Mesendoderm (in vitro differentiated cells): Measurements from ENCODE around the gene RAB3D.
"Not testable (repeated sequence)": the region's sequence is repeated elsewhere in the genome, so short reads cannot be mapped to it uniquely, and the experiment has no call there.

ENCODE experiments used
- DNase-seq: peaks from one replicate; pipeline ENCODE4 v3.0.0; 2013
- H2AK5ac ChIP-seq: 2 replicates; pipeline ENCODE4 v1.6.1; 2013; ENCODE audit warnings: low read length, inconsistent platforms
- H2BK120ac ChIP-seq: 2 replicates; pipeline ENCODE4 v1.6.1; 2013; ENCODE audit warnings: low read depth, mild to moderate bottlenecking, low read length, moderate library complexity, mixed read lengths
- H2BK15ac ChIP-seq: replicated peaks from 2 replicates; pipeline ENCODE4 v1.6.1; 2013; ENCODE audit warnings: low read depth, mild to moderate bottlenecking, moderate library complexity
- H2BK5ac ChIP-seq: 2 replicates; pipeline ENCODE4 v1.6.1; 2013; ENCODE audit warnings: low read length, inconsistent platforms
- H3K18ac ChIP-seq: 2 replicates; pipeline ENCODE4 v1.6.1; 2013; ENCODE audit warnings: mild to moderate bottlenecking, low read length, mixed read lengths
- H3K23ac ChIP-seq: one replicate; pipeline ENCODE4 v1.6.1; 2013; ENCODE audit warnings: low read length
- H3K27ac ChIP-seq: 2 replicates; pipeline ENCODE4 v1.5.1; 2013; ENCODE audit warnings: low read depth, mild to moderate bottlenecking, inconsistent platforms, low read length, moderate library complexity
- H3K27me3 ChIP-seq: 2 replicates; pipeline ENCODE4 v1.6.1; 2013; ENCODE audit warnings: low read length, control low read depth, mild to moderate bottlenecking, inconsistent platforms; ENCODE audit not compliant: insufficient read depth, poor library complexity
- H3K36me3 ChIP-seq: 2 replicates; pipeline ENCODE4 v1.6.1; 2013; ENCODE audit warnings: low read length, inconsistent platforms; ENCODE audit not compliant: control insufficient read depth, insufficient read depth
- H3K4ac ChIP-seq: one replicate; pipeline ENCODE4 v1.6.1; 2013; ENCODE audit warnings: low read depth, mild to moderate bottlenecking, low read length, moderate library complexity
- H3K4me1 ChIP-seq: 2 replicates; pipeline ENCODE4 v1.6.1; 2013; ENCODE audit warnings: low read depth, low read length, inconsistent platforms; ENCODE audit not compliant: control insufficient read depth
- H3K4me2 ChIP-seq: 2 replicates; pipeline ENCODE4 v1.6.1; 2013; ENCODE audit warnings: low read length
- H3K4me3 ChIP-seq: 2 replicates; pipeline ENCODE4 v1.5.1; 2013; ENCODE audit warnings: mild to moderate bottlenecking, low read length
- H3K56ac ChIP-seq: one replicate; pipeline ENCODE4 v1.6.1; 2013; ENCODE audit warnings: low read length
- H3K79me1 ChIP-seq: 2 replicates; pipeline ENCODE4 v1.6.1; 2013; ENCODE audit warnings: low read length, inconsistent platforms
- H3K79me2 ChIP-seq: 2 replicates; pipeline ENCODE4 v1.6.1; 2013; ENCODE audit warnings: mild to moderate bottlenecking, low read length; ENCODE audit not compliant: control insufficient read depth, insufficient read depth
- H3K9ac ChIP-seq: 2 replicates; pipeline ENCODE4 v1.6.1; 2013; ENCODE audit warnings: low read length, inconsistent platforms
- H4K5ac ChIP-seq: one replicate; pipeline ENCODE4 v1.6.1; 2013; ENCODE audit warnings: low read length
- H4K8ac ChIP-seq: one replicate; pipeline ENCODE4 v1.6.1; 2013; ENCODE audit warnings: low read depth, mild to moderate bottlenecking, control low read depth, low read length, moderate library complexity
- WGBS: extraction: QIAGEN DNeasy Blood & Tissue Kit; methylation state at CpG from one replicate; pipeline ENCODE4 v1.1.7; 2013; ENCODE audit warnings: low lambda C conversion rate, missing lambda C conversion rate; ENCODE audit not compliant: insufficient coverage; ENCODE audit errors: extremely low coverage; 5-methylcytosine and 5-hydroxymethylcytosine counted together

The RAB3D gene

DNA sequence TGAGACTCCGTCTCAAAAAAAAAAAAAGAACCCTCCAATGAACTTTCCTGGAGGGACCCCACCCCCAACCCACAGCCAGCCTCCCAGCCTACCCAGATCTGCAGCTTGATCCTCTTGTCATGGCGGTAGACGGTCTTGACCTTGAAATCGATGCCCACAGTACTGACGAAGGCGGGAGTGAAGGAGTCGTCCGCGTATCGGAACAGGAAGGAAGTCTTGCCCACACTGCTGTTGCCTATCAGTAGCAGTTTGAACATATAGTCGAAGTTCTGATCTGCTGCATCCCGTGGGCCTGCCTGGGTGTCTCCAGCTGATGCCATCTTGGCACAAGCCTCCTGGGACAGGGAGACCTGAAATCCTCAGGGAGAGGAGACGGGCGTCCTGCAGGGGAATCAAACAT, 2.4 kb downstream of the RAB3D start:
- H3K4me2 ChIP-seq = no peak overlapping the region
- H2AK5ac ChIP-seq = no peak overlapping the region
- no peak overlapping the region for H2BK15ac ChIP-seq
- H3K79me1 ChIP-seq = no peaks in the 10 kb centered on the region
- no peak overlapping the region for H3K23ac ChIP-seq
- H3K9ac ChIP-seq = no peak overlapping the region
- H3K27me3 ChIP-seq = no peaks in the 10 kb centered on the region
- no peak overlapping the region for H3K4me3 ChIP-seq
- no peak overlapping the region for H3K27ac ChIP-seq
- no peak overlapping the region for H4K5ac ChIP-seq
- DNase-seq = no peak
- no peak overlapping the region for H2BK5ac ChIP-seq
- no CpG with 5 or more reads among the region's 14 CpGs for WGBS
- no peak overlapping the region for H4K8ac ChIP-seq
- H3K4me1 ChIP-seq = peaks cover 2% of the 10 kb centered on the region
- H3K36me3 ChIP-seq = no peaks in the 10 kb centered on the region
- H3K4ac ChIP-seq = no peak overlapping the region
- H3K79me2 ChIP-seq = no peaks in the 10 kb centered on the region
- no peak overlapping the region for H3K18ac ChIP-seq
- no peak overlapping the region for H3K56ac ChIP-seq
- no peak overlapping the region for H2BK120ac ChIP-seq

DNA sequence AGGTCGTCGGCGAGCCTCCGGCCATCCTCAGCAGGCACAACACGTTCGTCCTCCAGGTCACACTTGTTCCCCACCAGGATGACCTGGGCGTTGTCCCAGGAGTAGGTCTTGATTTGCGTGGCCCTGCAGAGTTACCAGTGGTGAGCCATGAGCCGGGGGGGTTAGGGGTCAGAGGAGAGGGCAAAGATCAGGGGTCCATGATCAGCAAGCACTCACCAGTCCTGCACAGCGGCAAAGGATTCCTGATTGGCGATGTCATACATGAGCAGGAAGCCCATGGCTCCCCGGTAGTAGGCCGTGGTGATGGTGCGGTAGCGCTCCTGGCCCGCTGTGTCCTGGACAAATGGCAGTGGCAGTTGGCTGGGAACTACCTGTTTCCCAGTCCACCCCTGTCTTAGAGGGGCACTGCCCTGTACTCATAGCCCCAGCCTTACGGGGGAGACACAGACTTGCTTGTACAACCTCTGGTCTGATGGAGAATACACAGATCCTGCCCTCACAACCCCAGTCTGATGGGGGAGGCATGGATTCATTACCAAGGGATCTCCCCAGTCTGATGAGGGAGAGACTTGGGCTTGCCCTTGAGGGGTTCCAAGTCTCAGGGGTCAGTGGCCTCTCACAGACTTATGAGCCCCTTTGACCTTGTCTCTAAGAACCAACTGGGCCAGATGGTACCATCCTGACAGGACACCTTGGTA, 3.9 kb downstream of the RAB3D start:
- Histone ChIP-seq H3K9ac (no peak overlapping the region), H3K27ac (no peak overlapping the region), H3K79me2 (no peaks in the 10 kb centered on the region), H2AK5ac (no peak overlapping the region), H2BK120ac (no peak overlapping the region), H2BK15ac (no peak overlapping the region), H3K18ac (no peak overlapping the region), H3K23ac (no peak overlapping the region), H3K4me1 (peaks cover 2% of the 10 kb centered on the region), H3K4ac (no peak overlapping the region), H2BK5ac (no peak overlapping the region), H3K36me3 (no peaks in the 10 kb centered on the region), H4K8ac (no peak overlapping the region), H3K4me2 (no peak overlapping the region), H3K4me3 (no peak overlapping the region), H3K56ac (no peak overlapping the region), H4K5ac (no peak overlapping the region), H3K27me3 (no peaks in the 10 kb centered on the region), H3K79me1 (no peaks in the 10 kb centered on the region)
- WGBS = no CpG with 5 or more reads among the region's 17 CpGs
- peak; percentile 40 for DNase-seq

DNA sequence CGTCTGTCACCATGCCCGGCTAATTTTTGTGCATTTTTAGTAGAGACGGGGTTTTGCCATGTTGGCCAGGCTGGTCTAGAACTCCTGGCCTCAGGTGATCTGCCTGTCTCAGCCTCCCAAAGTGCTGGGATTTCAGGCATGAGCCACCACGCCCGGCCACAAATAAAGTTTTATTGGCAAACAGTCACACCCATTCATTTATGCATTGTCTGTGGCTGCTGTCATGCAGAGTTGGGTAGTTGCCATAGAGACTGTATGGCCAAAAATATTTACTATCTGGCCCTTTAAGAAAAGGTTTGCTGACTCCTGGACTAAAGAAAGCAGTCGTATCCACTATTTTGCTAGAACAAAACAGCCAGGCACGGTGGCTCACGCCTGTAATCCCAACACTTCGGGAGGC, 5.6 kb downstream of the RAB3D start:
- H3K4me1 ChIP-seq, H2BK15ac ChIP-seq, H2AK5ac ChIP-seq, H3K4me3 ChIP-seq, H3K4ac ChIP-seq, H3K4me2 ChIP-seq, H4K5ac ChIP-seq, H3K56ac ChIP-seq, H3K79me2 ChIP-seq, H3K18ac ChIP-seq, H3K9ac ChIP-seq, H3K79me1 ChIP-seq, H3K27me3 ChIP-seq, H3K23ac ChIP-seq, H3K27ac ChIP-seq, H3K36me3 ChIP-seq, H2BK5ac ChIP-seq, H4K8ac ChIP-seq, H2BK120ac ChIP-seq: not testable (repeated sequence)
- no CpG with 5 or more reads among the region's 9 CpGs for WGBS
- DNase-seq = peak; percentile 65

DNA sequence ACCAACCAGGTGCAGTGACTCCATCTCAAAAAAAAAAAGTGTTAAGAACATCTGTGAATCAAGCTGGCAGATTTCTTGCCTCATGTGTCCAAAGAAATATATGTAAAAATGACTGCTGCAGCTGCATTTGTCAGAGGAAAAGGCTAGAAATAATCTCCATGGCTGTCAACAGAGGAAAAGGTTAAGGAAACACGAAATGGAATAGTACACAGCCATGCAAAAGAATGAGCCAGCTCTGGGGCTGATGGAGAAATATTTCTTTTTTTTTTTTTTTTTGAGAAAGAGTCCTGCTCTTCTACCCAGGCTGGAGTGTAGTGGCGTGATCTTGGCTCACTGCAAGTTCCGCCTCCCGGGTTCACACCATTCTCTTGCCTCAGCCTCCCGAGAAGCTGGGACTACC, 6.6 kb downstream of the RAB3D start:
- H3K9ac ChIP-seq = no peak overlapping the region
- no peaks in the 10 kb centered on the region for H3K36me3 ChIP-seq
- no peak overlapping the region for H3K4ac ChIP-seq
- WGBS = no CpG with 5 or more reads among the region's 5 CpGs
- no peak overlapping the region for H3K23ac ChIP-seq
- no peak overlapping the region for H4K8ac ChIP-seq
- no peak overlapping the region for H3K4me3 ChIP-seq
- no peak overlapping the region for H2BK5ac ChIP-seq
- no peaks in the 10 kb centered on the region for H3K79me1 ChIP-seq
- H3K4me1 ChIP-seq = no peaks in the 10 kb centered on the region
- no peak overlapping the region for H3K27ac ChIP-seq
- no peak overlapping the region for H2BK15ac ChIP-seq
- DNase-seq = no peak
- H2AK5ac ChIP-seq = no peak overlapping the region
- H3K56ac ChIP-seq = no peak overlapping the region
- no peaks in the 10 kb centered on the region for H3K79me2 ChIP-seq
- H3K27me3 ChIP-seq = no peaks in the 10 kb centered on the region
- no peak overlapping the region for H2BK120ac ChIP-seq
- no peak overlapping the region for H3K18ac ChIP-seq
- H4K5ac ChIP-seq = no peak overlapping the region
- no peak overlapping the region for H3K4me2 ChIP-seq

DNA sequence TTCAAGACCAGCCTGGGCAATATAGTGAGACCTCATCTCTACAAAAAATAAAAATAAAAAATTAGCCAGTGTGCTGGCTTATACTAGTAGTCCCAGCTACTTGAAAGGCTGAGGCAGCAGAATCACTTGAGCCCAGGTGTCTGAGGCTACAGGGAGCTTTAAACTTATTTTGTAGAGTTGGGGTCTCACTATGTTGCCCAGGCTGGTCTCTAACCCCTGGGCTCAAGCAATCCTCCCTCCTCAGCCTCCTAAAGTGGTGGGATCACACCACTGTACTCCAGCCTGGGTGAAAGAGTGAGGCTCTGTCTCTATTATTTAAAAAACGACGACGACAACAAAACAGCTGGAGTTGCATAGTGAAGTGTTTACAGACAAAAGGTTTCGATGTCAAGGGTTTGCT, 8.0 kb downstream of the RAB3D start:
- no CpG with 5 or more reads among the region's 4 CpGs for WGBS
- Histone ChIP-seq H3K79me2 (no peaks in the 10 kb centered on the region), H3K23ac (no peak overlapping the region), H3K56ac (no peak overlapping the region), H3K4me2 (no peak overlapping the region), H4K8ac (no peak overlapping the region), H2BK5ac (no peak overlapping the region), H3K9ac (no peak overlapping the region), H3K4me3 (no peak overlapping the region), H3K4me1 (no peaks in the 10 kb centered on the region), H2BK120ac (no peak overlapping the region), H3K36me3 (no peaks in the 10 kb centered on the region), H3K18ac (no peak overlapping the region), H3K4ac (no peak overlapping the region), H3K79me1 (no peaks in the 10 kb centered on the region), H2BK15ac (no peak overlapping the region), H3K27me3 (no peaks in the 10 kb centered on the region), H3K27ac (no peak overlapping the region), H4K5ac (no peak overlapping the region), H2AK5ac (no peak overlapping the region)
- no peak for DNase-seq

DNA sequence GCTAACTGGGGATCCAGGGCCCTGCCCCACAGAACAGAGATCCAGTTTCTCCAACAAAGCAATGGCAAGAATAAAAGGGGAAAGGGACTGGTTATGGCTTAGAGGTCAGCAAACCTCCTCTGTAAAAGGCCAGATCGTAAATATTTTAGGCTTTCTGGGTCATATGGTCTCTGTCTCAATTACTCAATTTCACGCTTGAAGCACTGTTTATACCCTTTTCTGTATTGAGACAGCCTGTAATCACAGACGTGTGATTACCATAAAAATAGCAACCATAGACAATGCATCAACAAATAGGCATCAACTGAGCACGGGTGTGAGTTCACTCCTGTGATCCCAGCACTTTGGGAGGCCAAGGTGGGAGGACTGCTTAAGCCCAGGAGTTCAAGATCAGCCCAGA, 9.3 kb downstream of the RAB3D start:
- no peak overlapping the region for H2AK5ac ChIP-seq
- H4K8ac ChIP-seq = no peak overlapping the region
- H3K9ac ChIP-seq = no peak overlapping the region
- H2BK15ac ChIP-seq = no peak overlapping the region
- H3K18ac ChIP-seq = no peak overlapping the region
- no peaks in the 10 kb centered on the region for H3K36me3 ChIP-seq
- no peak overlapping the region for H4K5ac ChIP-seq
- no peaks in the 10 kb centered on the region for H3K79me1 ChIP-seq
- H3K23ac ChIP-seq = no peak overlapping the region
- no peak overlapping the region for H3K4ac ChIP-seq
- no peak overlapping the region for H3K27ac ChIP-seq
- no peak overlapping the region for H3K4me3 ChIP-seq
- no peak overlapping the region for H3K4me2 ChIP-seq
- WGBS = no CpG with 5 or more reads among the region's 4 CpGs
- no peaks in the 10 kb centered on the region for H3K27me3 ChIP-seq
- H2BK120ac ChIP-seq = no peak overlapping the region
- no peaks in the 10 kb centered on the region for H3K4me1 ChIP-seq
- no peak overlapping the region for H3K56ac ChIP-seq
- H3K79me2 ChIP-seq = no peaks in the 10 kb centered on the region
- H2BK5ac ChIP-seq = no peak overlapping the region
- no peak for DNase-seq
